Neural cell (in vitro differentiated cells): ENCODE results near the gene HMCN2. TPM values are rescaled to one million over a fixed set of nuclear protein-coding genes. Genes with fewer than 3 reads are reported as not detected.

ENCODE experiments used
- H2AFZ ChIP-seq: fragments of 200-600, 300-800 bp; sonication (generic), shearing (Covaris generic); 2 replicates; pipeline ENCODE4 v1.6.0; 2014; ENCODE audit warnings: low read depth, mild to moderate bottlenecking, antibody characterized with exemption, low read length, moderate library complexity
- H3F3A ChIP-seq: fragments of 200-600 bp; shearing (Covaris generic); 2 replicates; pipeline ENCODE4 v1.6.1; 2016; ENCODE audit warnings: mild to moderate bottlenecking, moderate library complexity, mixed read lengths, antibody characterized with exemption, low read length; ENCODE audit not compliant: insufficient read depth, poor library complexity, severe bottlenecking
- H3K27ac ChIP-seq: fragments of 200-600, 300-800 bp; sonication (generic), shearing (Covaris generic); 2 replicates; pipeline ENCODE4 v1.5.1; 2014; ENCODE audit warnings: mild to moderate bottlenecking, low read length, moderate library complexity
- H3K27me3 ChIP-seq: fragments of 300-800, 200-600 bp; sonication (generic), shearing (Covaris generic); 2 replicates; pipeline ENCODE4 v1.6.0; 2014; ENCODE audit warnings: mild to moderate bottlenecking, low read depth, low read length, moderate library complexity; ENCODE audit not compliant: insufficient read depth
- H3K36me3 ChIP-seq: fragments of 300-800, 200-600 bp; sonication (generic), shearing (Covaris generic); 2 replicates; pipeline ENCODE4 v1.5.1; 2014; ENCODE audit warnings: mild to moderate bottlenecking, antibody characterized with exemption, low read length, moderate library complexity; ENCODE audit not compliant: insufficient read depth
- H3K4me2 ChIP-seq: fragments of 300-800, 200-600 bp; sonication (generic), shearing (Covaris generic); 2 replicates; pipeline ENCODE4 v1.6.0; 2014; ENCODE audit warnings: mild to moderate bottlenecking, low read length
- H3K4me3 ChIP-seq: fragments of 300-800, 200-600 bp; sonication (generic), shearing (Covaris generic); 2 replicates; pipeline ENCODE4 v1.5.1; 2014; ENCODE audit warnings: mild to moderate bottlenecking, low read length, moderate library complexity
- H3K79me2 ChIP-seq: fragments of 200-600 bp; shearing (Covaris generic); replicated peaks from 2 replicates; pipeline ENCODE4 v1.6.0; 2014; ENCODE audit warnings: mild to moderate bottlenecking, low read length, moderate library complexity; ENCODE audit not compliant: insufficient read depth
- H3K9ac ChIP-seq: fragments of 300-800, 200-600 bp; sonication (generic), shearing (Covaris generic); 2 replicates; pipeline ENCODE4 v1.6.1; 2016; ENCODE audit warnings: mild to moderate bottlenecking, low read length, mixed read lengths
- H3K9me2 ChIP-seq: fragments of 200-600 bp; shearing (Covaris generic); 2 replicates; pipeline ENCODE4 v1.6.1; 2016; ENCODE audit warnings: mild to moderate bottlenecking, low read length, mixed read lengths; ENCODE audit not compliant: insufficient read depth
- H3K9me3 ChIP-seq: fragments of 200-600, 300-800 bp; sonication (generic), shearing (Covaris generic); 2 replicates; pipeline ENCODE4 v1.6.1; 2016; ENCODE audit warnings: mild to moderate bottlenecking, mixed run types, low read length, moderate library complexity, mixed read lengths
- H4K20me1 ChIP-seq: fragments of 200-600 bp; shearing (Covaris generic); 2 replicates; pipeline ENCODE4 v1.6.1; 2016; ENCODE audit warnings: mild to moderate bottlenecking, mixed run types; ENCODE audit not compliant: insufficient read depth
- EP300 ChIP-seq: fragments of 450-650 bp; conservative IDR thresholded peaks from 2 replicates; pipeline ENCODE4 v1.6.1; 2014; ENCODE audit warnings: antibody characterized with exemption, mild to moderate bottlenecking, moderate library complexity; ENCODE audit not compliant: poor library complexity, severe bottlenecking
- EZH2 ChIP-seq: fragments of 200-600, 300-800 bp; shearing (Covaris generic), sonication (generic); IDR thresholded peaks from 2 replicates; pipeline ENCODE4 v1.6.1; 2014; ENCODE audit warnings: antibody characterized with exemption, low read length, borderline replicate concordance, mild to moderate bottlenecking; ENCODE audit not compliant: insufficient read depth, poor library complexity, severe bottlenecking
- MXI1 ChIP-seq: fragments of 450-650 bp; conservative IDR thresholded peaks from 2 replicates; pipeline ENCODE4 v1.6.1; 2014; ENCODE audit warnings: antibody characterized with exemption, mild to moderate bottlenecking; ENCODE audit not compliant: poor library complexity, severe bottlenecking
- POLR2AphosphoS5 ChIP-seq: IDR thresholded peaks from 2 replicates; pipeline ENCODE4 v1.6.1; 2012
- RAD21 ChIP-seq: fragments of 450-650 bp; conservative IDR thresholded peaks from 2 replicates; pipeline ENCODE4 v1.6.1; 2014; ENCODE audit warnings: antibody characterized with exemption, mild to moderate bottlenecking, moderate library complexity
- SMC3 ChIP-seq: fragments of 450-650 bp; conservative IDR thresholded peaks from 2 replicates; pipeline ENCODE4 v1.6.1; 2014; ENCODE audit warnings: antibody characterized with exemption, mild to moderate bottlenecking, moderate library complexity; ENCODE audit not compliant: poor library complexity
- TAF1 ChIP-seq: IDR thresholded peaks from 2 replicates; pipeline ENCODE4 v1.6.1; 2012; ENCODE audit warnings: low read depth
- polyA plus RNA-seq: library from polyadenylated mRNA; depleted of rRNA; stranded (reverse); fragments of >200 nt; gene quantifications from 2 replicates; pipeline ENCODE4 v1.2.3, GENCODE V29; 2014
- TF ChIP-seq, protein P1 (sequence below): IDR thresholded peaks from 2 replicates; pipeline ENCODE4 v1.6.1; 2012; ENCODE audit warnings: borderline replicate concordance
- TF ChIP-seq, protein P2 (sequence below): fragments of 450-650 bp; IDR thresholded peaks from 2 replicates; pipeline ENCODE4 v1.5.1; 2014; ENCODE audit warnings: antibody characterized with exemption, mild to moderate bottlenecking, moderate library complexity; ENCODE audit not compliant: poor library complexity, severe bottlenecking

HMCN2 gene
- polyA plus RNA-seq, 1 donor from 2014 or later: 1.7 TPM

DNA sequence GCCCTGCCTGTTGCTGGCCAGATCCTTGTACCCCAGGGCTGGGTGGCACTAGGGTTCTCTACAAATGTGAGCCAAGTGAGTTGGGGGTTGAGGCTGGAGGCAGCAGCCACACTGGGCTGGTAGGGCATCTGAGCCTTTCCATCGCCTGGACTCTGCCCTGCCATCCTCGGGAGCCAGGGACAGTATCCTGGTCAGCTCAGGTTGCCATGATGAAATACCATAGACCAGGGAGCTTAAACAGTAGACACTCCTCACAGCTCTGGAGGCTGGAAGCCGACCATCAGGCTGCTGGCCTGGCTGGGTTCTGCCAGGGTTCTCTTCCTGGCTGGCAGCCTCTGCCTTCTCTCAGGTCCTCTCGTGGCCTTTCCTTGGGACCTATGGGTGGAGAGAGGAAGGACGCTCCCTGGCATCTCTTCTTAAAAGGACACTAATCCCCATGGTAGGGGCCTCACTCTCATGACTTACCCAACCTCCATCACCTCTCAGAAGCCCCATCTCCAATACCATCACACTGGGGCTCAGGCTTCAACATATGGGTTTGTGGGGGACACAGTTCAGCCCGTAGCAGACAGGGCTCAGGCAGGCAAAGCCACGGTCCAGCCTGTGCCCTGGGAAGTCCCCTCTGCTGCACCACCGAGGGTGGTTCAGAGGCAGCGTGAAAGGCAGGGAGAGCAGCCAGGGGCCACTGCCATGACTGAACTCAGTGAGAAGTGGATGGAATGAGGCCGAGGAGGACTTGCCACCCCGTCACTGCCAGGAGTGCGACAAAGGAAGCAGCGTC is 50.1 kb downstream of the HMCN2 start:
- Histone ChIP-seq H3K4me2 (no peak overlapping the region), H3K79me2 (no peaks in the 10 kb centered on the region), H3K27ac (no peak overlapping the region), H3K9me2 (no peaks in the 10 kb centered on the region), H3K9ac (no peak overlapping the region), H4K20me1 (no peaks in the 10 kb centered on the region), H3F3A (no peaks in the 10 kb centered on the region), H3K36me3 (no peaks in the 10 kb centered on the region), H3K27me3 (no peaks in the 10 kb centered on the region), H2AFZ (no peak overlapping the region), H3K4me3 (no peak overlapping the region), H3K9me3 (no peaks in the 10 kb centered on the region)
- TF ChIP-seq POLR2AphosphoS5 (no peak), RAD21 (no peak), TAF1 (no peak), SMC3 (no peak), EP300 (no peak), MXI1 (no peak), EZH2 (no peak)
- TF ChIP-seq, protein P1, sequence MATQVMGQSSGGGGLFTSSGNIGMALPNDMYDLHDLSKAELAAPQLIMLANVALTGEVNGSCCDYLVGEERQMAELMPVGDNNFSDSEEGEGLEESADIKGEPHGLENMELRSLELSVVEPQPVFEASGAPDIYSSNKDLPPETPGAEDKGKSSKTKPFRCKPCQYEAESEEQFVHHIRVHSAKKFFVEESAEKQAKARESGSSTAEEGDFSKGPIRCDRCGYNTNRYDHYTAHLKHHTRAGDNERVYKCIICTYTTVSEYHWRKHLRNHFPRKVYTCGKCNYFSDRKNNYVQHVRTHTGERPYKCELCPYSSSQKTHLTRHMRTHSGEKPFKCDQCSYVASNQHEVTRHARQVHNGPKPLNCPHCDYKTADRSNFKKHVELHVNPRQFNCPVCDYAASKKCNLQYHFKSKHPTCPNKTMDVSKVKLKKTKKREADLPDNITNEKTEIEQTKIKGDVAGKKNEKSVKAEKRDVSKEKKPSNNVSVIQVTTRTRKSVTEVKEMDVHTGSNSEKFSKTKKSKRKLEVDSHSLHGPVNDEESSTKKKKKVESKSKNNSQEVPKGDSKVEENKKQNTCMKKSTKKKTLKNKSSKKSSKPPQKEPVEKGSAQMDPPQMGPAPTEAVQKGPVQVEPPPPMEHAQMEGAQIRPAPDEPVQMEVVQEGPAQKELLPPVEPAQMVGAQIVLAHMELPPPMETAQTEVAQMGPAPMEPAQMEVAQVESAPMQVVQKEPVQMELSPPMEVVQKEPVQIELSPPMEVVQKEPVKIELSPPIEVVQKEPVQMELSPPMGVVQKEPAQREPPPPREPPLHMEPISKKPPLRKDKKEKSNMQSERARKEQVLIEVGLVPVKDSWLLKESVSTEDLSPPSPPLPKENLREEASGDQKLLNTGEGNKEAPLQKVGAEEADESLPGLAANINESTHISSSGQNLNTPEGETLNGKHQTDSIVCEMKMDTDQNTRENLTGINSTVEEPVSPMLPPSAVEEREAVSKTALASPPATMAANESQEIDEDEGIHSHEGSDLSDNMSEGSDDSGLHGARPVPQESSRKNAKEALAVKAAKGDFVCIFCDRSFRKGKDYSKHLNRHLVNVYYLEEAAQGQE: no peak
- TF ChIP-seq, protein P2, sequence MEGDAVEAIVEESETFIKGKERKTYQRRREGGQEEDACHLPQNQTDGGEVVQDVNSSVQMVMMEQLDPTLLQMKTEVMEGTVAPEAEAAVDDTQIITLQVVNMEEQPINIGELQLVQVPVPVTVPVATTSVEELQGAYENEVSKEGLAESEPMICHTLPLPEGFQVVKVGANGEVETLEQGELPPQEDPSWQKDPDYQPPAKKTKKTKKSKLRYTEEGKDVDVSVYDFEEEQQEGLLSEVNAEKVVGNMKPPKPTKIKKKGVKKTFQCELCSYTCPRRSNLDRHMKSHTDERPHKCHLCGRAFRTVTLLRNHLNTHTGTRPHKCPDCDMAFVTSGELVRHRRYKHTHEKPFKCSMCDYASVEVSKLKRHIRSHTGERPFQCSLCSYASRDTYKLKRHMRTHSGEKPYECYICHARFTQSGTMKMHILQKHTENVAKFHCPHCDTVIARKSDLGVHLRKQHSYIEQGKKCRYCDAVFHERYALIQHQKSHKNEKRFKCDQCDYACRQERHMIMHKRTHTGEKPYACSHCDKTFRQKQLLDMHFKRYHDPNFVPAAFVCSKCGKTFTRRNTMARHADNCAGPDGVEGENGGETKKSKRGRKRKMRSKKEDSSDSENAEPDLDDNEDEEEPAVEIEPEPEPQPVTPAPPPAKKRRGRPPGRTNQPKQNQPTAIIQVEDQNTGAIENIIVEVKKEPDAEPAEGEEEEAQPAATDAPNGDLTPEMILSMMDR: no peak

DNA sequence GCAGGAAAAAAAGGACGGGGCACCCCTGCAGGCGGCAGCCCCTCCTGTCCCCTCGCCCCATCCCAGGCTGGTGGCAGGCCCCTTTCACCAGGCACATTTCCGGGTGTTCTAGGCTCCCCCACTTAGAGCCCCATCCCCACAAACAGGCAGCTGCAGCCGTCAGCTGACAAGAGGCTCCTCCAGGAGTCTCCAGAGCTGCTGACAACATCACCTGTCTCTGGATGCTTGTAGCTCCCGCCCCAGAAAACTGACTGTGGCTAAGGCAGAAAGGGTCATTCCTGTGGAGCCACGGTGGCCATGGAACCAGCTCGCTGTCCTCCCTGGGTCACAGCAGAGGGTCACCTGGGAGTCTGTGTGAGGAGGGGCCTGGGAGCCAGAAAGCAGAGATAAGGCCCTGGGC is 50.9 kb downstream of the HMCN2 start:
- H3K9ac ChIP-seq: no peak overlapping the region
- TF ChIP-seq EZH2 (no peak), RAD21 (no peak)
- H3K79me2 ChIP-seq: no peaks in the 10 kb centered on the region

More for the DNA sequence above, 50.9 kb downstream of the HMCN2 start:
- Histone ChIP-seq H3K36me3 (no peaks in the 10 kb centered on the region), H3K4me3 (no peak overlapping the region), H3K9me2 (no peaks in the 10 kb centered on the region), H3F3A (no peaks in the 10 kb centered on the region), H3K4me2 (no peak overlapping the region), H4K20me1 (no peaks in the 10 kb centered on the region), H3K9me3 (no peaks in the 10 kb centered on the region), H3K27me3 (no peaks in the 10 kb centered on the region), H3K27ac (no peak overlapping the region), H2AFZ (no peak overlapping the region)
